HG03060 (cell line): ENCODE results near the gene BMPR1B.
A peak's percentile ranks its signal among the peaks of the same experiment; 100 is the strongest.
"Not testable (repeated sequence)": the region's sequence is repeated elsewhere in the genome, so short reads cannot be mapped to it uniquely, and the experiment has no call there.

Source experiments
- ATAC-seq: cut with Tn5 transposase; IDR thresholded peaks from one replicate; pipeline ENCODE4 v1.9.1; 2021; ENCODE audit warnings: low read depth, moderate number of reproducible peaks; ENCODE audit not compliant: unreplicated experiment

BMPR1B gene

DNA sequence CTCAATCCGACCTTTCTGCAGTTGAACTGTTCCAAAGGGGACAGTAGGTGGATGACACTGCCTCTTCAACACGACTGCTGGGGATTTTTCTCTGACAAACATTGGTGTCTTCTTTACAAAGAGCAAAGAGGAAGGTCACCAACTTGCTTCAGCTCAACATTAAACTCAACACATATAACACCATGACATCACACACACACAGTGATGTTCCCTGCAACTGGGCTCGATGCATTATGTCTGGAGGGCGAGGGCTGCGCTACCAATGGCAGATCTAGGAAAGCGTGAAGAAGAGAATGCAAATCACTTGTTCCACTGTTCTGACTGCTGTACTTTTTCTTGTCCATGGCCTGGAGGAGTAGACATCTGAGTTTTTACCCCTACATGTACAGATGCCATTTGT, 405.1 kb downstream of the BMPR1B start:
- no peak for ATAC-seq

DNA sequence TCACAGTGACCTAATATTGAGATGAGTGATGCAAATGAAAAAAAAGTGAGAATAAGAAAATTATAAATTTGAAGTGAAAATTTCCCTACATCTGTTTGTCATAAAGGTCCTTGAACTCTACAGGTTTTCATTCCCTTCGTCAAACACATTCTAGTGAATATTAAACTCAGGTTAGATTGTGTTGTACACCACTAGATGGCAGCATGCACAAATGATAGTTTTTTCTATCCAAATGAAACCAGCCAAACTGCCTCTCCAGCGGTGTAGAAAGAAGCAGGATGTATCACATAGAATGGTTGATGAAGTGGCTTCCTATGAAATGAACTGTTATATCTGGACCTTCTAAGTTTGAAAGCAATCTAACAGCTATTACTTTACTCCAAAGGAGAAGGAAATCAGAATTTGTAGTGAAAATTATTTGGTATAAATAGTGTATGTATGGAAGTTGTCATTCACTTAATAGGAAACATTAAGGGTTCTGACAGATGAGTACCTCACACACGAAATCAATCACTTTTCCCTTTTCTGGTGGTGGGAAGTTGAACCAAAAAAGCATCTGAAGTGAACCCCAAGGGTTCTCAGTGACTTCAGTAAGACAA, 408.3 kb downstream of the BMPR1B start:
- ATAC-seq: peak; percentile 92

DNA sequence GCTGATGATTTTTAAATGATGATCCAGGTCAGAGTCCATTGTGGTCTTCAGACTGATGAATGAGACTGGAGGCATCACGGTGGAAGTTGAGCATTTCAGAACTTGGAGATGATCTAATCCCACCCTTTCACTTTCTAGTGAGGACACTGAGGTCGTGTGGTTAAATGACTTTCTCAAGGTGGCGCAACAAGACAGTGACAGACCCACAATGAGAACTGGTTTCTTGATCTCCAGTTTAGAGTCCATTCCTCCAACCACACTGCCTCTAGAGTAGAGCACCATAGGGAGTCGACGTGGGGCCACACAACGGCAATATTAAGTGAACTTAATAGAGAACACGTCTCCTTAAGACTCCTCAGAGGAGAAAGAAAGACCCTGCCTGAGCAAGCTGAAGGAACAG, 410.1 kb downstream of the BMPR1B start:
- ATAC-seq: no peak

DNA sequence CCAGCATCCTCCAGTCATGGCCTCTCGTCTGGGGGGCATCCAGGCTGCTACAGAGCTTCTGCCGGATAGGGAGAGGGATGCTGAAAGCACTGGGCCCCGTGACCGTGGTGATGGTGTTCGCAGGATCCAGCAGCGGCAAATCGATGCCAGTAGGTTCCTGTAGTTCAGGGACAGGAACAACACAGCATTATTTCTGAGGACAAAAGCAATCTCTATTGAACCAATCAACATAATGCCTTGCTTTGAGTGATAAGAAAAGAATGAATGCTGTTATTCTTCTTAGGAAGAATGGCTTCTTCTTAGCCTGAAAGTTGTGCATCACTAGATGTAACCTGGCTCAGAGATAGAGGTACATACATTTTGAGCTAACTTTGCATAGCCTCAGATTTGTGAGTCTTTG, 412.4 kb downstream of the BMPR1B start:
- ATAC-seq: no peak

DNA sequence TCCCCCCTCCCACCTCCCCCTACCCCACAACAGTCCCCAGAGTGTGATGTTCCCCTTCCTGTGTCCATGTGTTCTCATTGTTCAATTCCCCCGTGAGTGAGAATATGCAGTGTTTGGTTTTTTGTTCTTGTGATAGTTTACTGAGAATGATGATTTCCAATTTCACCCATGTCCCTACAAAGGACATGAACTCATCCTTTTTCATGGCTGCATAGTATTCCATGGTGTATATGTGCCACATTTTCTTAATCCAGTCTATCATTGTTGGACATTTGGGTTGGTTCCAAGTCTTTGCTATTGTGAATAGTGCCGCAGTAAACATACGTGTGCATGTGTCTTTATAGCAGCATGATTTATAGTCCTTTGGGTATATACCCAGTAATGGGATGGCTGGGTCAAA, 413.6 kb downstream of the BMPR1B start:
- ATAC-seq: not testable (repeated sequence)

DNA sequence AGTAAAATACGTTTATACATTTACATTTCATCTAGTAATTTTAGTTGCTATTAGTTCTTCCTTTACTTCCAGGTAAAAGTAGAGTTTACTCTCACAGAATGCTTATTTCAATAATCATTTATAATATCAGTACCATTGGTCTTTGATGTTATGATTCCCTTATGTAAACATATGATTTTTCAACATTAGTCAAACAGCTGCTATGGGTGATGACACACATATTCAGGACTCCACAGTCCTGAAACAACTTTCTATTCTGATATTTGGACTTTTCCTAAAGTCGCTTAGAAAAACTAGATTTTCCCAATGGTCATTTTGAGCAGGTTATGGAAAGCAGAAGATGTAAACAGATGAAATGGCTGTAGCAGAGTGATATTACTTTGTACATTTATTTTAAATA, 421.2 kb downstream of the BMPR1B start:
- ATAC-seq: no peak

DNA sequence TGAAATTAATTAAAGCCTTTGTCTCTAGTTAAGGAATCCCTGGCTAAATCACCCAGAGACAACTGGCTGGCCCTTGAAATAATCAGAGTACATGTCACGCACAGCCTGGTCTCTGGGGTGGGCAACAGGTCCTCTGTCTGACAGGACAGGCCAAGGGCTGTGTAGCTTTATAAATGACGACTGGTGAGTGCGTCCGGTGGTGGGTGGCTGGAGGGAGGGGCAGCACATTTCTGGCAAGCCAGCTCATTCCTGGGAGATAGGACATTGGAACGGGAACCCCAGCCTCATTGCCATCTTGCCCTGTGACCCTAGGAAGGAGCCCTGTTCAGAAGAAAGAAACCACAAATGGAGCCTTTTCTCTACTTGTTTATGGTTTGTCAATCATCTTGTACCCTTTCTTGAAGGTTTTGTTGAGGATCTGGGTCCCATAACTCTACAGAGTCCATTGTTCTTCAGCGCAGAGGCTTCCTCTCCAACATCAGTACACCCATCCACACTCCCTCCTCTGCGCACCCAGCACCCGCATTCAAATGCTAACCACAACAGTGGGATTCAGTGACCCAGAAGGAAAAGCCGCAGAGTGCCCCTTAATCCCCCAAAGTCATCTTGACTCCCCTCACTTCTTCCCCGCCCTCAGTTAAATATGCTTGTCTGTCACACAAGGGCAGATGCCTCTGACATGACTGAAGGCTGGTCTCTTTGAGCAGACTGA, 422.9 kb downstream of the BMPR1B start:
- ATAC-seq: no peak

DNA sequence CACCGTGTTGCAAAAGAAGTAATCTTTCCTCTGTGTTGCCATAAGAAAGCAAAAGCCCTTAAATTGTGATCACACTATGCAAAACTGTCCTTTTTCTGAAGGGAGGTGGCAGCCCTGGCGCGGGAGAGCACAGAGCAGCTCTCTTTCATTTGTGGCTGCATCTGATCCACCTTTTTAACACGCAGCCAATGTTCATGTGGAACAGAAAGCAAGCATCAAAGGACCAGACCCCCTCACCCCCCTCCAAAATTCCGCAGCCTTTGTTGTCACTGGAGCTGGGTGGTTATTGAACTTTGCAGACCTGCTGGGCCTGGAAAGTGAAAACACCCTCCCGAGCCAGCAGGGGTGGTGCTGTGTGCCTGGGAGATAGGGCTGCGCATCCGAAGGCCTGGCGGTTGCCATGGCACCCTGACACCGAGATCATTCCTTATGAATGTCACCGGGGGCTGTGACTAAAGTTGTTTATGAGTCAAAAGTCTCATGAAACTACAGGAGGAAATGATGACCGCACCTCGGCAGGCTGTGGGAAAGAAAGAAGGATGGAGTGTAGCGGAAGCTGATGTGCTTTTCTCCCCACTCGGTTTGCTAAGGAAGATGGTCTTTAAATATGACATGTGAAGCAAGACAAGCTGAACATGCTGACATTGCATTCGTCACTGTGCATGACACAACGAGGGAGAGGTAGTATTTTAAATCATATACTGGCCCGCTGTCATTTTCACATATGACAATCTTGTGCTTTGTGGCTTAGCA, 423.7 kb downstream of the BMPR1B start:
- no peak for ATAC-seq

DNA sequence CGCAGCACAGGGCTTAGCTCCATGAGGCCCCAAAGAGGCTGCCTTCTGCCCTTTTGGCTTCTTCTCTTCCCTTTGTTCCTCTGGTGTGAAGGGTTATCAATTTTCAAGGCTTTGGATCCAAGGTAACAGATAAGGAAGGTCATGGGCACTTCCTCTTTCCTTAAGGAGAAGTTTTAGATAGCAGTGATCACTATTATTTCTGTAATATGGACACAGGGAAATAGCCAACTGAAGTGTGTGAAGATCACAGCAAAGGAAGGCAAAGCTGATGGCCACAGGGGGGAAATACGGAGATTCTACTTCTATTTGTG, 424.2 kb downstream of the BMPR1B start:
- no peak for ATAC-seq

DNA sequence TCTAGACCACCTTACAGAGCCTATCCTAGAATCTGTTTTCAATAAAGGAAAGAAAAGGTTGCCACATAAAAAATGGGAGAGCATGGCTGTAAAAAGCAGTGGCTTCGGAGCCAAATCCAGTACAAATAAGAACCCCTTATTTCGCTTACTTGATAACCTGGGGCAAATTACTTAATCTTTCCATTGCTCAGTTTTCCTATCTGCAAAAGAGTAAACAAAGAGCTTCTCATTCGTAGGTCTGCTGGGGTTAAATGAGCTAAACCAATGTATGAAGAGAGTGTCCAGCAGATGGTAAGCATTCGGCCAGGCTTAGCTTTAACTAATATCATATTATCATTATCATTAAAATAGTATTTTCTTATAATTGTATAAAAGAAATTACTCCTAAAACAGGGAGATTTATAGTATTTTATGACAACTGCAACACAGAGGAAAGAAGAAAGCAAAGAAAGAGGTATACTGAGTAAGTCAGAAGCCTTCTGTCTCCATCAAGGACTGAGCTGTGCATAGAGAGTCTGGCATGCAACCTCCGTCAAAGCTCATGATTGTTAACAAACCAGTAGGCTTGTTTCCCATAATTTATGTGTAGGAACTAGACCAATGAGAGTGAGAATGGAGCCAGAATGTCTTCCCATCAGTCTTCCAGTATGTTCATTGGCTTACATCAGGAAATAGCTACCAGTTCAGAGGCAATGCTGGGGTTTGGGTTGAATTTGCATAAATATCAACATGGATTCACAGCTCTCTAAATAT, 426.1 kb downstream of the BMPR1B start:
- no peak for ATAC-seq

DNA sequence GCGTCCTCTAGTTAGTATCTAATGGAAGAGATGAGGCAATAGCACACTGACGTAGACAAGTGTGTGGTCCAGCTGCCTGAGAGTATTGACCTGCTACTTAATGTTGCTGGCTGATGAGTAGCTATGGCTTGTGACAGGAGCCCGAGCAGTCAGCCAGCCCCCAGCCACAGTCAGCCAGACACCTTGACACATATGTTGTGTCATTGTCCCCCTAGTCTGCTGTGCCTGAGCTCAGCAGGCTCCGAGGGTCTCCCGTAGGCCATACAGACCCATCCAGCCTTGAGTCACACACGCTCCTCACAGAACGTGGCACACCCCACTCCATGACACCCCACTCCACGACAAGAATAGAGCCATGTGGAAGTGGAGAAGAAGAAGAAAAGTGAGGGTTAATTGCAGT, 428.9 kb downstream of the BMPR1B start:
- no peak for ATAC-seq

DNA sequence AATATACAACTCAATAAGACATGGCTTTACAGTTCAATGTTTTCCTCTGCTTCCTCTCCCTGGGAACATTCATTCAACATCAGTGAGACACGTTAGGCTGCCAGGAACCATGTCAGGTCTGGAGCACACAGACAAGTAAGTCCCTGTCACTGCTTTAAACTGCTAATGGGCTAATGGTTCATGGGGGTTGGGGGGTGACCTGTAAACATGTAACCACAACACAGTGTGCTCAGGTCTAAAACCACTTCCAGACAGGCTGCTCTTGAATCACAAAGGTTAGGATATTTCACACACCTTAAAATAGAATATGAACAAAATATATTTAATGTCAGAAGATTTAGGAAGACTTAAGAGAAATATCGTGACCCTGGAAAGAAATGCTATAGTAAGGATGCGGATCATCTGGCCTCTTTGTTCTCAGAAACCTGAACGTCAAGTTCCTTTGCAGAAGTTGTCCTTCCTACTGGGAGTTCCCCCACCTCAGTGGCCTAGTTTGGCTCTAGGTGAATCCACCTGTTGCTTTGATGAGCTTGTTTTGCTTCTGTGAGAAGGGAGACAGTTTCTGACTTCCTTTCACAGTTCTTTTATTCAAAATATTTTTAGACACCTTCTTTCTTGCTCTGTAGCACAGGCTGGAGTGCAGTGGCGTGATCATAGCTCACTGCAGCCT, 431.1 kb downstream of the BMPR1B start:
- no peak for ATAC-seq

DNA sequence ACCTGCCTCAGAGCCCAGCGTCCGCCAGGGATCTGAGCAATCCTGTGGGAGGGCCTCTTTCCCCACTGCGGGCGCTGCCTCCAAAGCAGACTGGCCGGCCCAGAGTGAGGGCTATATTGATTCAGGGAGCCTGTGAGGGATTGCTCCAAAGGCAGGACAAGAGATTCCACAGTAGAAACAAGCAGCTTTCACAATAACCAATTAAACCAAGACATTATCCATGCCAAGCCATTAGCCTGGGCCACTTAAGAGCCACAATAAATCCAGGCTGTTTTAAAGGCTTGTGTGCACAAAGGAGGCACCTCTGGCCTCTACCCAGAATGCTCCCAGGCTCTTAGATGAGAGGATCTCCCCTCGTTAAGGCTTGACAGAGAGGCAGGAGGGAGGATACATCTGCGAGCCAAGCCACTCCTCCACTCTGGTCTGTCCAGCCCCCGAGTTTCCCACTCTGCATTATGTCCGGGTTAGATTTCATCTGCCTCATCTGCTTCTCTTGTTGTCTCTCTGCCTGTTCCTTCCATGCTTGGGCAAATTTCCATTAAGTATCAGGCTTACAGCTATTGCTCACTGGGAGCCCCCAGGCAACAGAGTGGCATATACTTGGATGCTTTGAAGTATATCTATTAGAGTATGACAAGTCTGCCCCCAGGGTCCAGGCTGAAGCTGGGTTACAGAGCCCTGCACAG, 433.1 kb downstream of the BMPR1B start:
- no peak for ATAC-seq

DNA sequence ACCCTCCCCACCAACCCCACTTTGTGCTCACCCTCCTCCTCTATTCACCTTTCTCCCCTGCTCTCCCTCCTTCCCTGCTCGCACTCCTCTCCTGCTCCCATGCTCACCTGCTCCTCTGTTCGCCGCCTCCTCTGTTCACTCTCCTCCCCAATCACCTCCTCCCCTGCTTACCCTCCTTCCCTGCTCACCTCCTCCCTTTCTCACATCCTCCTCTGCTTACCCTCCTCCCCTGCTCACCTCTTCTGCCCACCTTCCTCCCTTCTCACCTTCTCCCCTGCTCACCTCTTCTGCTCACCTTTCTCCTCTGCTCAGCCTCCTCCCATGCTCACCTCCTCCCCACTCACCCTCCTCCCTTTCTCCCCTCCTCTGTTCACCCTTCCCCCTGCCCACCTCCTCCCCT, 433.8 kb downstream of the BMPR1B start:
- ATAC-seq: no peak

DNA sequence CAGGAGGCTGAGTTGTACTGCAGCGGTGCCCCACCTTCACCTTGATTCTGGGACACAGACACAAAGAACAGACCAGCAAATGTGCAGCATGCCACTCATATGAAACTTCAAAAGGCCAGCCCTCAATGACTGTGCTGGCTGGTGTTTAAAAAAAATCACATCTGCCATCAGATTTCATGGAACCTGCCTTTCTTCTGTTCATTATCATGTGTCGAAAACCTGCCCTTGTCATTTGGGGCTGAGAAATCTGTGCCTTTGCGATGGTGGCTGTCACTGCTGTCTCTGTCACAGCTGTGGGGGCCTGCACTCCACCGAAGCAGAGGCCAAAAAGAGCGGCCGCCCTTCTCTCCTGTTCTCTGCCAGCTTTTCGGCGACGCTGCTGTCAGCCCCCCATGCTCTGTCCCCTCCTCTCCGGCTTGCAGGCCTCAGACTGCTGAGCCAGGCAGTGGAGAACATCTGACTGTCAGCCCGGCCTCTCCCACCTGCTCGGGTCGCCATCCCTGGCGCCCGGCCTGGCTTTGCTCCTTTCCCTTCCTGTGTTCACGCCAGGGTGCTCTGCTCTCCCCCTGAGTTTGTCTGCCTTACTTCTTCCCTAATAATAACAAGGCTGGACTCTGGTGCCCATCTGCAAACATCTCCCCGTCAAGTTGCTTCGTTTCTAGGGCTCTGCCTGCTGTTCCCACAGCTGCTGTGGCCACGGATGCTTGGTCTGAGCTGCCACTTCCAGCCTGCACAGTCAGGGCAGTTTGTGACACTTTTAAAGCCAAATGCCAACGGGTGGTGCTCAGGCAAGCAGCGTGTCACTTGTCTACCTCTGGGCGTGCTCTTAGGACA, 435.9 kb downstream of the BMPR1B start:
- ATAC-seq: no peak

DNA sequence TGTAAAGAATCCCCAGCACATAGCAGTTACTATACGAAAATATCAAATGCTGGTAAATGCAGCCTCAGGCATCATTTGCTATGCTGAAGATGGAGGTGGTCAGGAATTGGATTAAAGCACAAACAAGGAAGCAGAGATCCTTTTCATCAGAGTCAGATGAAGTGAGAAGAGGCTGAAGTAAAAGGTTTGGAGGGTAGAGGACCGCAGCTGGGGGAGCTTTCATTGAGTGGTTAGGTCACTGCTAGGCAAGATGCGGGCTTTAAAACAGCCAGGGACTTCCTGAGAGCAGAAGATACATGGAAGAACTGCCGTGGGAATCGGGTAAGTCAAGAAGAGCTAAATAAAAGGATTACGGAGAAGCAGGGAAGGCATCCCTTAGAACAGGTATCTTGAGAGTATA, 439.6 kb downstream of the BMPR1B start:
- no peak for ATAC-seq

DNA sequence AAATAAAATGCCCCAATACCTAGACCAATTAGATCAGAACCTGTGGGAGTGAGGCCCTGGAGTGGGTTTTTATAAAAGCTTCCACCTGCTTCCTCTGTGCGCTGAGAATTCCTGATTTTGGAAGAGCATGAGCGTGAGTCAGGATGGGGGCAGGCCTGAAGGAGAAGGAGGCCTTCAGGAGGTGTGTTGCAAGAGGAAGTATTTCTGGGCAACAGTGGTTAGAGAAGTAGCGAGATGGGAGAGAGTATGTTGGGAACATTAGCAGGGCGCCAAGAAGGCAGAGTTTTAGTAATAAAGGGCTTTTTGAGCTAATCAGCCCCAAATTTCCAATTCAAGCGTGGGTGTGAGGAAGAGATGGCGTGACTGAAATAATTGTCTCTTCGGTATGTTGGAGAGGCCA, 441.2 kb downstream of the BMPR1B start:
- ATAC-seq: no peak

DNA sequence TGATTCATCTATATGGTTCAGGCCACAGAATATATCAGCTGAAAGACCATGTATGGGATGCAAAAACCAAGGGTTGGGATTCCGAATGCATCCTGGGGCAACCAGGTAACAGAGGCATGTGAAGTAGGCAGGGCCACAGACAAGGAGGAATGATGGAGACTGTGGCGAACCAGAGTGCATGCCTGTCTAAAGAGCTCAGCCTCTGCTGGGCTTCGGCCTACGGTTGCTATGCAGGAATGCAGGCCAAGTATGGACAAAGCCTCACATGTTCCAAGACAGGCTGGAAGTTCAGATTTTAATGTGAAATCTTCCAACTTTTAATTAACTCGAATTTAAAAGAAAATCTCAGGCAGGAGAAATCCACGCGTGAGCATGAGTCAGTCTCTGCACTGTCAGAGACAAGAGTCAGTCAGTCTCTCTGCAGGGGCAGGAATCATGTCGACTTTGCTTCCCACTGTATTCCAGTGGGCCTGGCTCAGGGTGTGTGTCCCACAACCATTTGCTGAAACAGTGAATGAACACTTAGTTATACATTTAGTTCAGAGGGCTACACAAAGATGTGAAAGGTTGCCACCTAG, 446.6 kb downstream of the BMPR1B start:
- no peak for ATAC-seq

DNA sequence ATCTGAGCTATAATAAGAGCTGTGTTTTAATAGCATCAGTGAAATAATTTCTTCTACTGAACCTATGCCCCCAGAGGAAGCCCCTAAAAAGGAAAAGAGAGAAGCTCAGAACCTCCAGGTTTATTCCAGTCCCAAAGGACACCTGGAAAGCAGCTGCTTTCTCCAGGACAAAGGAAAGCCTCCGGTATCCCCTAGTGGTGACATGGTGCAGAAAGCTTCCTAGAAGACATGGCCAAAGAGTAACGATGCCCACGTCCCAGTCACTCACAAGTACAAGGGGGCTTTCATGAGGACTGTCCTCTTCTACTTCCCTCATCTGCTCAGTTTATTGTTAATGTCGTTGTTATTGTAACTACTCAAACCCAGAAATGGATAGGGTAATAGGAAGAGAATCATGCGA, 447.1 kb downstream of the BMPR1B start:
- ATAC-seq: no peak
